ENCODE data around the gene DNASE1L2. TPM values are rescaled to one million over a fixed set of nuclear protein-coding genes. Genes with fewer than 3 reads are reported as not detected.

DNASE1L2 gene
- total and polyA plus RNA-seq, 2 of the 8 experiments (the other 6 are each of a cell fraction or from before 2014, with no cell fraction given), result 0.35 to 0.97 TPM

DNA sequence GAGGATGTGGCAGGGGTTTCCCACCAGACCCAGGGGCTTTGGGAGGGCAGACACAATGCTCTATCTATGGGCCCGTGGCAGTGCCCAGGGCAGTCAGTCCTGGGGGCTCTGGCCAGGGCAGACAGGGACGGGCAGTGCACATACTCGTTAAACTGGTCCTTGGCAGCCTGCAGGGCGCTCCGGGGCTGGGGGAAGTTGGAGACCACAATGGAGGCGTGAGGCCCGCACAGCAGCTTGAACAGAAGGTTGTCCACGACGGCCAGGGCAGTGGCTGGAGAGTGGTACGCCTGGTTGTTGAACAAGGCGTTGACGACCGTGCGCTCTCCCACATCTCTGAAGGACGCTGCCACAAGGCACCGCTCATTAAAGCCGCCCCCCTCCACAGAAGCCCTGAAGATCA, 50.3 kb downstream of the DNASE1L2 start:
- H3K27me3 ChIP-seq (replicated peaks in 1 of 4; ENCODE audit: control insufficient read depth in 3 of 4, extremely low read depth in 1 of 4, insufficient read depth in 3 of 4, low read length in 3 of 4), result no peaks in the 10 kb centered on the region
- H3K4me3 ChIP-seq (ENCODE audit: extremely low read depth in 1 of 4, insufficient read depth in 2 of 4, low read depth in 3 of 4, low read length in 4 of 4), result no peak overlapping the region
- H3K18ac ChIP-seq (ENCODE audit: extremely low read depth, low read length), result no peak overlapping the region
- H2AFZ ChIP-seq (ENCODE audit: low read length), result no peak overlapping the region
- no peaks in the 10 kb centered on the region for H3K9me3 ChIP-seq (ENCODE audit: insufficient read depth in 2 of 2, low read depth in 1 of 2, low read length in 1 of 2)
- H2BK5ac ChIP-seq (ENCODE audit: low read depth, low read length), result no peak overlapping the region; the same call in 1 of the 2 replicates
- no peaks in the 10 kb centered on the region for H3K79me1 ChIP-seq (ENCODE audit: low read depth, low read length)
- H2BK12ac ChIP-seq (ENCODE audit: low read depth, low read length), result no peak overlapping the region
- no peak overlapping the region for H4K91ac ChIP-seq (replicated peaks; ENCODE audit: insufficient read length, low read length)
- DNase-seq (ENCODE audit: low read depth in 1 of 2, low spot score in 2 of 2) (no peak), FAIRE-seq (no peak)
- no peak overlapping the region for H3K9ac ChIP-seq (replicated peaks in 1 of 4; ENCODE audit: extremely low read depth in 1 of 4, low read depth in 3 of 4, low read length in 3 of 4)
- no peaks in the 10 kb centered on the region for H3K36me3 ChIP-seq (ENCODE audit: control insufficient read depth in 2 of 4, insufficient read depth in 4 of 4, low read length in 3 of 4)
- TF ChIP-seq BCL11A (IDR thresholded peaks at IDR 0.05; ENCODE audit: low read depth in 2 of 2, low read length in 2 of 2) (no peak), TEAD4 (IDR thresholded peaks at IDR 0.05; ENCODE audit: low read depth, low read length) (no peak)
- H4K20me1 ChIP-seq (replicated peaks in 1 of 2; ENCODE audit: control insufficient read depth in 1 of 2, insufficient read depth in 2 of 2, low read length in 2 of 2), result no peaks in the 10 kb centered on the region
- H3K4me1 ChIP-seq (replicated peaks in 1 of 4; ENCODE audit: control insufficient read depth in 3 of 4, insufficient read depth in 4 of 4, low read length in 3 of 4), result no peaks in the 10 kb centered on the region; a peak in 1 of 7 replicates
- POLR2A ChIA-PET (ENCODE audit: partially characterized antibody), result interaction anchor here (2.3 to 5.2 kb wide), 2 partner anchors 10 to 16 kb away, joined by 7 to 28 read pairs; no protein-coding TSS in a partner anchor
- no peak overlapping the region for H2BK20ac ChIP-seq (ENCODE audit: low read length)
- no peak overlapping the region for H4K8ac ChIP-seq (ENCODE audit: extremely low read depth, insufficient read depth, low read length)
- H3K23me2 ChIP-seq (ENCODE audit: low read depth, low read length), result no peaks in the 10 kb centered on the region
- no peak overlapping the region for H4K5ac ChIP-seq (ENCODE audit: insufficient read length, low read depth, low read length)
- H3K4me2 ChIP-seq (ENCODE audit: insufficient read depth in 1 of 2, low read depth in 2 of 2, low read length in 2 of 2), result no peak overlapping the region
- no peak overlapping the region for H3K23ac ChIP-seq (ENCODE audit: insufficient read length)
- no peak overlapping the region for H2BK15ac ChIP-seq (ENCODE audit: low read length)
- no peak overlapping the region for H2BK120ac ChIP-seq (replicated peaks; ENCODE audit: low read depth, low read length)
- H3K56ac ChIP-seq (replicated peaks; ENCODE audit: insufficient read length, low read depth, low read length), result no peak overlapping the region
- no peak overlapping the region for H2AK5ac ChIP-seq (ENCODE audit: low read depth, low read length)
- CTCF ChIA-PET (ENCODE audit: partially characterized antibody), result interaction anchor here (2.0 kb wide), 1 partner anchor 10 kb away, joined by 16 read pairs; no protein-coding TSS in a partner anchor
- H3K4ac ChIP-seq (replicated peaks; ENCODE audit: insufficient read length, low read depth, low read length), result no peak overlapping the region
- 91% methylated on average over 15 of the region's 17 CpGs; no CpG with 5 or more reads in 1 of the 2 experiments for WGBS, 2 experiments (ENCODE audit: extremely low coverage in 1 of 2, insufficient coverage in 1 of 2, insufficient read length in 1 of 2, insufficient replicate concordance in 2 of 2, low coverage in 1 of 2, low lambda C conversion rate in 2 of 2, missing lambda C conversion rate in 1 of 2)
- no peak overlapping the region for H3K14ac ChIP-seq (ENCODE audit: insufficient read length)
- no peak overlapping the region for H3K27ac ChIP-seq (ENCODE audit: low read depth, low read length)
- no peaks in the 10 kb centered on the region for H3K79me2 ChIP-seq (ENCODE audit: control insufficient read depth in 1 of 2, insufficient read depth in 2 of 2, low read length in 2 of 2)

All from H1 (cell line).